ENCODE data around the gene HSD3B7. TPM values are rescaled to one million over a fixed set of nuclear protein-coding genes. Genes with fewer than 3 reads are reported as not detected.
A peak's percentile ranks its signal among the peaks of the same experiment; 100 is the strongest.
"Not testable (repeated sequence)": the region's sequence is repeated elsewhere in the genome, so short reads cannot be mapped to it uniquely, and the experiment has no call there.

HSD3B7 gene
- total RNA-seq, 2 experiments from 2014 or later, result 6.3 to 7.8 TPM

- H3K4me1 Mint-ChIP-seq (ENCODE audit: low read depth), result peaks cover 6% of the 10 kb centered on the region
- H3K27me3 Mint-ChIP-seq (ENCODE audit: low read depth), result peaks cover 23% of the 10 kb centered on the region
- no peak for ATAC-seq
These were observed 20.5 kb downstream of the HSD3B7 start for GRCh38 chr16:31005350-31006085.

GRCh38 chr16:31006086-31006385 is 21.0 kb downstream of the HSD3B7 start:
- DNase-seq (no peak), ATAC-seq (no peak)
- Mint-ChIP-seq H3K27me3 (ENCODE audit: low read depth) (peaks cover 27% of the 10 kb centered on the region), H3K4me3 (no peak overlapping the region), H3K4me1 (ENCODE audit: low read depth) (peaks cover 9% of the 10 kb centered on the region), H3K9me3 (ENCODE audit: insufficient read depth) (no peaks in the 10 kb centered on the region), H3K27ac (no peak overlapping the region), H3K36me3 (ENCODE audit: low read depth) (no peaks in the 10 kb centered on the region)
- ChIA-PET POLR2A (interaction anchor here (1.2 kb wide), 1 partner anchor 9 kb away, joined by 5 read pairs; no protein-coding TSS in a partner anchor), CTCF (no interaction called here)

More at GRCh38 chr16:31005350-31006085, 20.5 kb downstream of the HSD3B7 start:
- Mint-ChIP-seq H3K27ac (no peak overlapping the region), H3K36me3 (ENCODE audit: low read depth) (no peaks in the 10 kb centered on the region), H3K4me3 (no peak overlapping the region), H3K9me3 (ENCODE audit: insufficient read depth) (no peaks in the 10 kb centered on the region)
- ChIA-PET CTCF (interaction anchor here (2.1 kb wide), 1 partner anchor 21 kb away, joined by 9 read pairs; the partner anchor contains the start of gene HSD3B7), POLR2A (interaction anchor here (0.9 to 1.2 kb wide), 2 partner anchors 8 to 48 kb away, joined by 3 to 5 read pairs; partner anchors contain the start of gene SETD1A)
- no peak for DNase-seq

GRCh38 chr16:31006589-31006988 is 21.6 kb downstream of the HSD3B7 start:
- Mint-ChIP-seq H3K4me1 (ENCODE audit: low read depth) (peaks cover 15% of the 10 kb centered on the region), H3K4me3 (no peak overlapping the region), H3K27me3 (ENCODE audit: low read depth) (peaks cover 32% of the 10 kb centered on the region), H3K9me3 (ENCODE audit: insufficient read depth) (no peaks in the 10 kb centered on the region), H3K27ac (peak overlapping the region; percentile 47), H3K36me3 (ENCODE audit: low read depth) (no peaks in the 10 kb centered on the region)
- DNase-seq (no peak), ATAC-seq (no peak)
- POLR2A ChIA-PET, result interaction anchor here (1.2 kb wide), 1 partner anchor 10 kb away, joined by 5 read pairs; no protein-coding TSS in a partner anchor
- CTCF ChIA-PET, result no interaction called here

DNA sequence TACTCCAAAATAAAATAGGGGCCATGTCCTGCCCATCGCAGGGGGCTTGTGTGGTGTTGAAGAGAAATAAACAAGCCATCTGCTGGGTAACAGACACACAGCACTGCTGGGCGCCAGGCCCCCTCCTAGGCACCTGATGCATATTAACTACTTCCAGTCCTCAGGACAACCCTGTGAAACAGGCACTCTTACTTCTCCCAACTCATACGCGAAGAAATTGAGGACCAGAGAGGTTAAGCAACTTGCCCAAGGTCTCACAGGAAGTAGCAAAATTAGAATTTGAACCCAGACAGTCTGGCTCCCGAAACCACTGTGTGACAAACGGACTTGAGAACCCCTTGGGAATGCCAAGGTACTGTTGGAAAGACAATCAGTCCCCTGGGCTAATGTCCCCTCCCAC is 22.7 kb downstream of the HSD3B7 start:
- DNase-seq (no peak), ATAC-seq (no peak)
- Mint-ChIP-seq H3K4me1 (ENCODE audit: low read depth) (peaks cover 16% of the 10 kb centered on the region), H3K36me3 (ENCODE audit: low read depth) (no peaks in the 10 kb centered on the region), H3K4me3 (no peak overlapping the region), H3K9me3 (ENCODE audit: insufficient read depth) (no peaks in the 10 kb centered on the region), H3K27me3 (ENCODE audit: low read depth) (peaks cover 38% of the 10 kb centered on the region), H3K27ac (no peak overlapping the region)
- ChIA-PET CTCF (no interaction called here), POLR2A (no interaction called here)

DNA sequence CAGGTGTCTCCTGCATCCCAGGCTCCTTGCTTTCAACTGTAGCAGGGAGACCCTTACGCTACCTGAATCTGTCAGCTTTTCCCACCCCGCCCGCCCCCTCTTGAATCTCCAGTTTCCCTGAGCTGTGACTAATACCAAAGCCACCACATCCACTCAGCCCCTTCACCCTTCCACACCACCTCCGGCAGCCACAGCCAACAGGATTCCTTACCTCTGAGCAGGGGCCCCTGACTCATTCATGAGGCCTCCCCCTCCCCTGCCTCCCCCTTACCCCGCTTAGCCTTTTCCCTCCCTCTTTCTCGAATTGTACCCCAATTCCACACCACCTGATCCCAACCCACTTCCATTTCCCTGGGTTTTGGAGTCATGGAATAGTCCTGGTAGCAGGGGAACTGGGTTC is 23.1 kb downstream of the HSD3B7 start:
- Mint-ChIP-seq H3K4me3 (no peak overlapping the region), H3K27ac (no peak overlapping the region), H3K27me3 (ENCODE audit: low read depth) (peaks cover 42% of the 10 kb centered on the region), H3K9me3 (ENCODE audit: insufficient read depth) (no peaks in the 10 kb centered on the region), H3K4me1 (ENCODE audit: low read depth) (peaks cover 16% of the 10 kb centered on the region), H3K36me3 (ENCODE audit: low read depth) (no peaks in the 10 kb centered on the region)
- CTCF ChIA-PET, result interaction anchor here (1.3 kb wide), 1 partner anchor 66 kb away, joined by 3 read pairs; no protein-coding TSS in a partner anchor
- POLR2A ChIA-PET, result interaction anchor here (1.0 kb wide), 1 partner anchor 14 kb away, joined by 3 read pairs; no protein-coding TSS in a partner anchor
- DNase-seq (no peak), ATAC-seq (no peak)

GRCh38 chr16:31008551-31008950 is 23.5 kb downstream of the HSD3B7 start:
- H3K9me3 Mint-ChIP-seq (ENCODE audit: insufficient read depth), result no peaks in the 10 kb centered on the region
- POLR2A ChIA-PET, result interaction anchor here (0.8 to 1.0 kb wide), 2 partner anchors 15 to 67 kb away, joined by 3 read pairs; no protein-coding TSS in a partner anchor
- H3K27me3 Mint-ChIP-seq (ENCODE audit: low read depth), result peaks cover 45% of the 10 kb centered on the region
- peaks cover 16% of the 10 kb centered on the region for H3K4me1 Mint-ChIP-seq (ENCODE audit: low read depth)
- H3K36me3 Mint-ChIP-seq (ENCODE audit: low read depth), result no peaks in the 10 kb centered on the region
- no peak for DNase-seq
- no peak overlapping the region for H3K4me3 Mint-ChIP-seq
- CTCF ChIA-PET, result interaction anchor here (1.3 kb wide), 1 partner anchor 67 kb away, joined by 3 read pairs; no protein-coding TSS in a partner anchor
- H3K27ac Mint-ChIP-seq, result no peak overlapping the region
- ATAC-seq, result no peak

GRCh38 chr16:31009120-31009519 is 24.1 kb downstream of the HSD3B7 start:
- CTCF ChIA-PET, result interaction anchor here (1.3 kb wide), 1 partner anchor 67 kb away, joined by 3 read pairs; no protein-coding TSS in a partner anchor

DNA sequence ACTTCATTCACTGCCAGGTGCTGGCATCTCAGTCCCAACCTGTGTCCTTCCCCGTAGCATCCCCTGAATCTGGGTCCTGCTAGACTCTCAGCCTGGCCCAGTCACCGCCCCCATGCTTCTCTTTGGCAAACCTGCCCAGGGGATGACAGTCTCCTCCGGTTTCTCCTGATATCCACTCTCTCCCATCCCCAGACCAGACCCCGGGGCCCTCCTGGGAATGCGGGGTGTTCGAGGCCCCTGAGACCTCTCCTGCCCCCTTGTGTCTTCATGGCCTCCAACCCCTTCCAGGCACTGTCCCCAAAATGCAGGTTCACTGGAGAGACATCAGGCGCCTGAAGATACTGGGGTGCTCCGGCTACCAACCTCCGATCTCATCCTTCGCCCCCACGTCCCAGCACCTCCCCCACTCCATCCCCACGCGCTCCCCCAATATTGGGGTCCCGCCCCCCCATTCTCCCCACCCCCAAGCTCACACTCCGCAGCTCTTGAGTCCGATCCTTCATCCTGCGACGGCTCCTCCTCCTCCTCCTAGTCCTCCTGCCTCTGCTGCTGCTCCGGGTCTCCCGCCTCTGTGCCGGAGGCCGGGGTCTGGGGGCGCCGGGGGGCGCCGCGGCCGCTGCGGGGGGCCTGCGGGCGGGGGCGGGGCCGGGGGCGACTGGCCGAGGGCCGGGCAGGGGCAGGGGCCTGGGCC is 25.0 kb downstream of the HSD3B7 start:
- H3K27me3 Mint-ChIP-seq (ENCODE audit: low read depth), result peaks cover 53% of the 10 kb centered on the region
- CTCF ChIA-PET, result no interaction called here
- POLR2A ChIA-PET, result no interaction called here
- H3K4me1 Mint-ChIP-seq (ENCODE audit: low read depth), result peaks cover 16% of the 10 kb centered on the region
- no peak for DNase-seq
- no peak overlapping the region for H3K27ac Mint-ChIP-seq
- H3K9me3 Mint-ChIP-seq (ENCODE audit: insufficient read depth), result no peaks in the 10 kb centered on the region
- H3K36me3 Mint-ChIP-seq (ENCODE audit: low read depth), result no peaks in the 10 kb centered on the region
- no peak for ATAC-seq
- H3K4me3 Mint-ChIP-seq, result peak overlapping the region; percentile 53

More at GRCh38 chr16:31009120-31009519, 24.1 kb downstream of the HSD3B7 start:
- peaks cover 49% of the 10 kb centered on the region for H3K27me3 Mint-ChIP-seq (ENCODE audit: low read depth)
- no peak for DNase-seq
- no peak overlapping the region for H3K27ac Mint-ChIP-seq
- no peaks in the 10 kb centered on the region for H3K9me3 Mint-ChIP-seq (ENCODE audit: insufficient read depth)
- no peak for ATAC-seq
- POLR2A ChIA-PET, result interaction anchor here (0.8 to 1.0 kb wide), 2 partner anchors 15 to 67 kb away, joined by 3 read pairs; no protein-coding TSS in a partner anchor
- H3K4me3 Mint-ChIP-seq, result no peak overlapping the region
- H3K4me1 Mint-ChIP-seq (ENCODE audit: low read depth), result peaks cover 16% of the 10 kb centered on the region
- H3K36me3 Mint-ChIP-seq (ENCODE audit: low read depth), result no peaks in the 10 kb centered on the region

- H3K9me3 Mint-ChIP-seq (ENCODE audit: insufficient read depth), result no peaks in the 10 kb centered on the region
- peak; percentile 55 for ATAC-seq
- H3K27me3 Mint-ChIP-seq (ENCODE audit: low read depth), result peaks cover 53% of the 10 kb centered on the region
- ChIA-PET CTCF (no interaction called here), POLR2A (no interaction called here)
- peak; percentile 60 for DNase-seq
- no peaks in the 10 kb centered on the region for H3K36me3 Mint-ChIP-seq (ENCODE audit: low read depth)
- no peak within 1 kb of the TSS for H3K27ac Mint-ChIP-seq
- H3K4me1 Mint-ChIP-seq (ENCODE audit: low read depth), result peaks cover 16% of the 10 kb centered on the region
- H3K4me3 Mint-ChIP-seq, result peak within 1 kb of the TSS; percentile 53
These were observed 25.7 kb downstream of the HSD3B7 start, which contains the start of gene STX1B for GRCh38 chr16:31010585-31011325. TSS of gene STX1B (minus strand) at chr16:31010638. CDS start at chr16:31010396, 242 bp downstream.

DNA sequence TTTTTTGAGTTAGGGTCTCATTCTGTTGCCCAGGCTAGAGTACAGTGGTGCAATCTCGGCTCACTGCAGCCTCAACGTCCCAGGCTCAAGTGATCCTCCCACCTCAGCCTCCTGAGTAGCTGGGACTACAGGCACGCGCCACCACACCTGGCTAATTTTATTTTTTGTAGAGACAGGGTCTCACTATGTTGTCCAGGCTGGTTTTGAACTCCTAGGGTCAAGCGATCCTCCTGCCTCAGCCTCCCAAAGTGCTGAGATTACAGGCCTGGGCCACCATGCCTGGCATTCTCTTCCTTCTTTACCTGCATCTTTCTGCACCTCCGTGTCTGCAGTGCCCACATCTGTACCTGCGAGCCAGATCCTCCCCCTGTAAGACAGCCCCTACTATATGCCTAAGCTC is 26.8 kb downstream of the HSD3B7 start:
- H3K27ac Mint-ChIP-seq; H3K36me3 Mint-ChIP-seq (ENCODE audit: low read depth); H3K4me3 Mint-ChIP-seq; POLR2A ChIA-PET; DNase-seq; ATAC-seq; H3K9me3 Mint-ChIP-seq (ENCODE audit: insufficient read depth); CTCF ChIA-PET: not testable (repeated sequence)
- Mint-ChIP-seq H3K27me3 (ENCODE audit: low read depth) (peaks cover 51% of the 10 kb centered on the region), H3K4me1 (ENCODE audit: low read depth) (peaks cover 16% of the 10 kb centered on the region)

DNA sequence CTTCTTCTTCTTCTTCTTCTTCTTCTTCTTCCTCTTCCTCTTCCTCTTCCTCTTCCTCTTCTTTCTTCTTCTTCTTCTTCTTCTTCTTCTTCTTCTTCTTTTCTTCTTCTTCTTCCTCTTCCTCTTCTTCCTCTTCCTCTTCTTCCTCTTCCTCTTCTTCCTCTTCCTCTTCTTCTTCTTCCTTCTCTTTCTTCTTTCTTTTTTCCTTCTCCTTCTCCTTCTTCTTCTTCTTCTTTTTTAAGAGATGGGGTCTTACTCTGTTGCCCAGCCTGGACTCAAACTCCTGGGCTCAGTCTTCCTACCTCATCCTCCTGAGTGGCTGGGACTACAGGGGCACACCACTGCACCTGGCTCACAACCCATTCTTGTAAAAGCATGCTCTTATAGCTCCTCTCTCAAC is 28.3 kb downstream of the HSD3B7 start:
- peaks cover 44% of the 10 kb centered on the region for H3K27me3 Mint-ChIP-seq (ENCODE audit: low read depth)
- H3K27ac Mint-ChIP-seq; DNase-seq; ATAC-seq; CTCF ChIA-PET; H3K36me3 Mint-ChIP-seq (ENCODE audit: low read depth); H3K9me3 Mint-ChIP-seq (ENCODE audit: insufficient read depth); POLR2A ChIA-PET; H3K4me3 Mint-ChIP-seq: not testable (repeated sequence)
- peaks cover 16% of the 10 kb centered on the region for H3K4me1 Mint-ChIP-seq (ENCODE audit: low read depth)
